Endothelial cell of umbilical vein (primary cell): ENCODE data around the gene TMEM151B.

Experiments
- EZH2 ChIP-seq: IDR thresholded peaks from 2 replicates; pipeline ENCODE4 v1.6.1; 2012; ENCODE audit warnings: borderline replicate concordance, low read depth, mild to moderate bottlenecking, moderate library complexity, low read length, inconsistent platforms; ENCODE audit not compliant: severe bottlenecking
- POLR2AphosphoS5 ChIP-seq: IDR thresholded peaks from 2 replicates; pipeline ENCODE4 v1.6.1; 2012; ENCODE audit warnings: low read depth, mild to moderate bottlenecking, control low read depth, low read length, moderate library complexity; ENCODE audit not compliant: insufficient read depth
- TF ChIP-seq, protein P1 (sequence below), 2 donors: IDR thresholded peaks; 1 replicate in 1 of 2; 2 replicates in 1 of 2; pipeline ENCODE4 v1.5.1; 2011; ENCODE audit warnings: low read length in 2 of 2, mild to moderate bottlenecking in 2 of 2, moderate library complexity in 2 of 2, control low read depth in 1 of 2, inconsistent platforms in 1 of 2, low read depth in 1 of 2; ENCODE audit not compliant: insufficient read depth in 1 of 2; ENCODE audit errors: extremely low read depth in 1 of 2

DNA sequence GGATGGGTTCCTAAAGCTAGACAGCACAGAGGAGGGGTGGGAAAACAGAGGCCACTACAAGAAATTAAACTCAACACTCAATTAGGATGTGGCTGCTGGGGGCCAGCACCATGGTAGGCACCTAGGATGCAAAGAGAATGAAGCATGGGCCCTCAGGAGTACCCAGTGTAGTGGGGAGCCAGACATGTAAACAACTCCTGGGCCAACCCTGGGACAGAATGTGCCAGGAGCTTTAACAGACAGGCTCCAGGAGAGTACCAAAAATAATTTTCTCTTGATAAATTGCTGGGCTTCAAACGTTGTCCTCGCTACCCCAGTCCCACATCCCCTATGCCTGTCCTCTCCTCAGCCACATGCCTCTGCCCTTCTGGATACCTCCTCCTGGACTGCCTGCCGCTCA is 1.7 kb downstream of the TMEM151B start:
- TF ChIP-seq, protein P1, sequence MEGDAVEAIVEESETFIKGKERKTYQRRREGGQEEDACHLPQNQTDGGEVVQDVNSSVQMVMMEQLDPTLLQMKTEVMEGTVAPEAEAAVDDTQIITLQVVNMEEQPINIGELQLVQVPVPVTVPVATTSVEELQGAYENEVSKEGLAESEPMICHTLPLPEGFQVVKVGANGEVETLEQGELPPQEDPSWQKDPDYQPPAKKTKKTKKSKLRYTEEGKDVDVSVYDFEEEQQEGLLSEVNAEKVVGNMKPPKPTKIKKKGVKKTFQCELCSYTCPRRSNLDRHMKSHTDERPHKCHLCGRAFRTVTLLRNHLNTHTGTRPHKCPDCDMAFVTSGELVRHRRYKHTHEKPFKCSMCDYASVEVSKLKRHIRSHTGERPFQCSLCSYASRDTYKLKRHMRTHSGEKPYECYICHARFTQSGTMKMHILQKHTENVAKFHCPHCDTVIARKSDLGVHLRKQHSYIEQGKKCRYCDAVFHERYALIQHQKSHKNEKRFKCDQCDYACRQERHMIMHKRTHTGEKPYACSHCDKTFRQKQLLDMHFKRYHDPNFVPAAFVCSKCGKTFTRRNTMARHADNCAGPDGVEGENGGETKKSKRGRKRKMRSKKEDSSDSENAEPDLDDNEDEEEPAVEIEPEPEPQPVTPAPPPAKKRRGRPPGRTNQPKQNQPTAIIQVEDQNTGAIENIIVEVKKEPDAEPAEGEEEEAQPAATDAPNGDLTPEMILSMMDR (IDR thresholded peaks at IDR 0.05; ENCODE audit: extremely low read depth in 1 of 2, insufficient read depth in 1 of 2, low read depth in 1 of 2, low read length in 2 of 2) = no peak
- TF ChIP-seq EZH2 (no peak), POLR2AphosphoS5 (no peak)
